HUES48 (cell line): ENCODE results near the gene YWHAE.
"Not testable (repeated sequence)": the region's sequence is repeated elsewhere in the genome, so short reads cannot be mapped to it uniquely, and the experiment has no call there.

Experiments used
- H3K27ac ChIP-seq: one replicate; pipeline ENCODE4 v1.7.0; 2013; ENCODE audit warnings: low read depth, low read length, inconsistent platforms
- H3K27me3 ChIP-seq: 2 replicates; pipeline ENCODE4 v1.6.1; 2013; ENCODE audit warnings: mild to moderate bottlenecking, low read length; ENCODE audit not compliant: control insufficient read depth, insufficient read depth
- H3K36me3 ChIP-seq: 2 replicates; pipeline ENCODE4 v1.6.1; 2013; ENCODE audit warnings: low read length; ENCODE audit not compliant: control insufficient read depth, insufficient read depth
- H3K4me1 ChIP-seq: 2 replicates; pipeline ENCODE4 v1.6.1; 2013; ENCODE audit warnings: mild to moderate bottlenecking, low read length; ENCODE audit not compliant: control insufficient read depth, insufficient read depth
- H3K4me3 ChIP-seq: 2 replicates; pipeline ENCODE4 v1.5.1; 2013; ENCODE audit warnings: mild to moderate bottlenecking, low read depth, low read length
- H3K9ac ChIP-seq: 2 replicates; pipeline ENCODE4 v1.6.1; 2013; ENCODE audit warnings: mild to moderate bottlenecking, low read depth, low read length, moderate library complexity
- H3K9me3 ChIP-seq: 2 replicates; pipeline ENCODE4 v1.6.1; 2013; ENCODE audit warnings: low read length; ENCODE audit not compliant: control insufficient read depth, insufficient read depth

YWHAE gene

DNA sequence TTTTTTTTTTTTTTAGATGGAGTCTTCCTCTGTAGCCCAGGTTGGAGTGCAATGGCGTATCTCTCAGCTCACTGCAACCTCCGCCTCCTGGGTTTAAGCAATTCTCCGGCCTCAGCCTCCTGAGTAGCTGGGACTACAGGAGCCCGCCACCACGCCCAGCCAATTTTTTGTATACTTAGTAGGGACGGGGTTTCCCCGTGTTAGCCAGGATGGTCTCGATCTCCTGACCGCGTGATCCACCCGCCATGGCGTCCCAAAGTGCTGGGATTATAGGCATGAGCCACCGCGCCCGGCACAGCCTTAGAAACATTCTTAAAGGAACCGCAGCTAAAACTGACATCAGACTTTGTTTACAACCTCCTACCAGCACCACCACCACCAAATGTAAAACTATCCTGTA is 47.5 kb downstream of the YWHAE start:
- not testable (repeated sequence) for H3K9ac ChIP-seq, H3K4me3 ChIP-seq, H3K4me1 ChIP-seq, H3K27ac ChIP-seq, H3K9me3 ChIP-seq, H3K27me3 ChIP-seq
- H3K36me3 ChIP-seq = peaks cover 81% of the 10 kb centered on the region

DNA sequence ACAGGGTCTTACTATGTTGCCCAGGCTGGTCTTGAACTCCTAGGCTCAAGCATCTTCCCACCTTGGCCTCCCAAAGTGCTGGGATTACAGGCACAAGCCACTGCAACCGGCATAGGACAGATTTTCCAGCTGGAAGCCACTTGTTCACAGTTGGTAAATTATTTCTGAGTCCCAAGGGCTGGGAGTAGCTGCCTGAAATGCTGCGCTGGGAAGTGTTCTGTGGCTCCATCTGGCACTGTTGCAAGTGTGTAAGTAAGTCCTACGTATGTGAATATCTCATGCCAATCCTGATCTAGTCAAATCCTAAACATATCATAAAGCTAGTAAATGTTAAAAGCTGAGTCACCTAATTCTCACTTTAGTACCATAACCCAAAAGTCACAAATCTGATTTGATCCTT is 48.1 kb downstream of the YWHAE start:
- H3K4me1 ChIP-seq = 0 out of 2 replicates have a peak, but pooled peaks cover 4% of the 10 kb centered on the region

DNA sequence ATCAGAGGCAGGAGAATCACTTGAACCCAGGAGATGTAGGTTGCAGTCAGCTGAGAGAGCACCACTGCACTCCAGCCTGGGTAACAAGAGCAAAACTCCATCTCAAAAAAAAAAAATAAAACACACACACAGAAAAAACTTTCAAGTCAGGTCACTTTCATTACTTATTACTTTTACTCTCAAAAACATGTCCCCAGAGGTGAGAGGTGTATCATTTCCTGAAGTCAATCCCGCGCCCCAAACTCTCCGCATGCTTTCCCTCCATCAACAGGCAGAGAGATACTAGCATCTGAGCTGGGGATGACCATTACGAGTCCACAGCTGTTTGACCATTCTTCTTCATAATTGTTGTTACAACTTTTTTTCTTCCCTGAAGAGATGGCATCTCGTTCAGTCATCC is 48.7 kb downstream of the YWHAE start:
- no peak overlapping the region for H3K27ac ChIP-seq
- peaks cover 6% of the 10 kb centered on the region; the same call in 1 of the 2 replicates for H3K4me1 ChIP-seq
- no peak overlapping the region for H3K4me3 ChIP-seq
- no peaks in the 10 kb centered on the region for H3K9me3 ChIP-seq
- H3K9ac ChIP-seq = no peak overlapping the region
- no peaks in the 10 kb centered on the region for H3K27me3 ChIP-seq
- H3K36me3 ChIP-seq = peaks cover 82% of the 10 kb centered on the region

More for the DNA sequence above, 48.1 kb downstream of the YWHAE start:
- Histone ChIP-seq H3K9me3 (no peaks in the 10 kb centered on the region), H3K27ac (no peak overlapping the region), H3K36me3 (peaks cover 82% of the 10 kb centered on the region), H3K9ac (no peak overlapping the region), H3K27me3 (no peaks in the 10 kb centered on the region), H3K4me3 (no peak overlapping the region)

DNA sequence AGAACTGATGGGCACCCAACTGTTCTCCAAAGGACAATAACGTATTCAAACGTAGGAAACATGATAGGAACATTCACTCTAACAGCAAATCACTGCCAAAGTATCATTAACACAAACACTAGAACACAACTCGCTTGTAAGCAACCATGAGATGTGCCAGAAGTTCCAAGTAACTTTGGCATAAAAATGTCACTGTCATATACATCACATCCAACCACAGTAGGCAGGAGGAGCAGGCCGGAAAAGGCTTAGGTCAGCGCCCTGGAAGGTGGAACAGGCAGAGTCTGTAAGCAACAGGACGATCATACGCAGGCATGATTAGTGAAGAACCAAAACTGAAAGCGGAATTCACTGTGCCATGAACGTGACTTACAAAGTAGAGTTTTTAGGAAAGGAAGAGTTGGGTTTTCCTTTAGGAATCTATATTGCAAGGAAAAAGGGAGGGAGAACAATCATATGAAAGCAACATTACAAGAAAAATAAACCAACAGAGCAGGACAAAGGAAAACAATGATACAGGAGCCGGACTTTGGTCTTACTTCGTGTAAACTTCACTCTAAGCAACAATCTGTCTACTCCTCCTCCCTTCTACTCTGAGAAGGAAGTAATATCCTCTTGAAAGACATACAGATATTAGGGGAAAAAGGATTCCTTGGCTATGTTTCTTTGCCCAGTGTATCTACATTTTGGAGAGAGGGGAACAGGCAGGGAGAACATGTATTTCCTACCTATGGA is 52.3 kb downstream of the YWHAE start:
- Histone ChIP-seq H3K27me3 (no peaks in the 10 kb centered on the region), H3K9ac (no peak overlapping the region), H3K4me3 (no peak overlapping the region), H3K4me1 (peaks cover 24% of the 10 kb centered on the region), H3K9me3 (no peaks in the 10 kb centered on the region), H3K36me3 (peaks cover 81% of the 10 kb centered on the region), H3K27ac (no peak overlapping the region)

DNA sequence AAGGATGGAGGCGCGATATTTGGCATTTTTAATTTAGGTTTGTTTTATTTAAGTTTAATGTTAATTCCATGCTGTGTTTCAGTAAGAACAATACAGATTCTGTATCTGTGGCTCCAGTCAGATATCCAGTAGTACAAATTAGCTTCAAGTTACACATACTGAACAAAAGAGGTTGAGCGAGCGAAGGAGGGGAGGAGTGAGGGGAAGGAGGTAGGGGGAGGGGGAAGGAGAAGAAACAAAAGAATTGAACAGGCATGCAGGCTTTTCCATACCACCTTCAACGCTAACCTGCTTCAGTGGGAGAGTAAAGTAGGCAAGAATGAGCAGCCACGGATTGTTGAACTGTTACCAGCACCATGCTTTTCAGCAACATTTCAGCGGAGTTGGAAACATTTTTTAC is 55.5 kb downstream of the YWHAE start:
- peaks cover 56% of the 10 kb centered on the region for H3K36me3 ChIP-seq

DNA sequence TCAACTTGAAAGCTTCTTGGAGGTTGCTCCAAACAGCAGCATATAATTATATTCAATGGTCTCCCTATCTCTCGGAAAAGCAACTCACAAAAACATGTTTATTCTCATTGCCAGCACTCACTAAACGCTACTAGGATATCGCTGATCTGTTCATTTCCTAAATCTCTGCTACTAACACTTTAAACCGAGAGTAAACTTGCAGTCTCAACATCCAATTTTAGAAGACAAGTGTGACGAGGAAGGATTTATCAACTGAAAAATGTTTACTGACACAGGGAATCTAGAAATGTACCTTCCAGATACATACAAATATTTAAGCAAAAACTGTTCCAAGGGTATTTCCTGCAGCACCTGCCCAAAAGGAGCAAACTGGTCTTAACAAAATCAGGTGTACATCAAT is 56.5 kb downstream of the YWHAE start:
- Histone ChIP-seq H3K27ac (no peak overlapping the region), H3K9ac (no peak overlapping the region), H3K4me1 (peaks cover 24% of the 10 kb centered on the region), H3K9me3 (no peaks in the 10 kb centered on the region), H3K36me3 (peaks cover 49% of the 10 kb centered on the region), H3K4me3 (no peak overlapping the region), H3K27me3 (no peaks in the 10 kb centered on the region)

More for the DNA sequence above, 55.5 kb downstream of the YWHAE start:
- Histone ChIP-seq H3K4me3 (no peak overlapping the region), H3K27me3 (no peaks in the 10 kb centered on the region), H3K9ac (no peak overlapping the region), H3K4me1 (peaks cover 24% of the 10 kb centered on the region), H3K9me3 (no peaks in the 10 kb centered on the region), H3K27ac (peak overlapping the region; percentile 35)

DNA sequence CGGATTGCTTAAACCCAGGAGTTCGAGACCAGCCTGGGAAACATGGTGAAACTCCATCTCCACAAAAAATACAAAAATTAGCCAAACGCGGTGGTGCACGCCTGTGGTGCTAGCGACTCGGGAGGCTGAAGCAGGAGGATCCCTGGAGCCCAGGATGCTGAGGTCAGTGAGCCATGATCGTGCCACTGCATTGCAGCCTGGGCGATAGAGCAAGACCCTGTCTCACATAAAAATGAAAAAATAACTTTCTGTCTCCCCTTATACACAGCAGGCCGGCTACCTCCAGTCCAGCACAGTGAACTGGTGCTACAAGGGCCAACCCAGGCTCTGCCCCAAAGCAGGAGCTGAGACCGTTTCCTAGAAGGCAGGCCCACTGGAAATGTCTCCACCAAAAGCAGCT is 59.7 kb downstream of the YWHAE start:
- Histone ChIP-seq H3K27me3 (no peaks in the 10 kb centered on the region), H3K4me1 (peaks cover 9% of the 10 kb centered on the region), H3K9me3 (no peaks in the 10 kb centered on the region), H3K9ac (no peak overlapping the region), H3K4me3 (no peak overlapping the region), H3K36me3 (peaks cover 22% of the 10 kb centered on the region), H3K27ac (no peak overlapping the region)

DNA sequence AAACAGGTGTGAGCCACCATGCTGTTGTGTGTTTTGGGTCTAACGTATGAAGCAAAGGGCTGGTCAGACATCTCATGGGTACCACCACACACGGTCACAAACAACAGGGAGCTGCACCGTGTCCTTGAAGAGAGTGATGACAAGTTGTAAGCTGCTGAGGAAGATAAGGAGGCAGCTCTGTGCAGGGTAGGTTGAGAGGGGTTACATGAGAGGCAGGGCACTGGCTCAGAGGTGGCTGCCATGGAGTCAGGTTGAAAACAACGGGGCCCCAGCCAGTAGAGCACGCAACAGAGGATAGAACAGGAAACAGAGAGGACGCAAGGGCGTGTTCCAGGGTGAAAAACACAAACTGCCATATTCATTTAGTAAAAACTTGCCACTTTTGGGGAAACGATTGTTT is 68.3 kb downstream of the YWHAE start:
- H3K36me3 ChIP-seq = no peaks in the 10 kb centered on the region
- no peak overlapping the region for H3K27ac ChIP-seq
- H3K9me3 ChIP-seq = no peaks in the 10 kb centered on the region
- H3K4me1 ChIP-seq = no peaks in the 10 kb centered on the region
- no peaks in the 10 kb centered on the region for H3K27me3 ChIP-seq
- no peak overlapping the region for H3K9ac ChIP-seq
- H3K4me3 ChIP-seq = no peak overlapping the region

DNA sequence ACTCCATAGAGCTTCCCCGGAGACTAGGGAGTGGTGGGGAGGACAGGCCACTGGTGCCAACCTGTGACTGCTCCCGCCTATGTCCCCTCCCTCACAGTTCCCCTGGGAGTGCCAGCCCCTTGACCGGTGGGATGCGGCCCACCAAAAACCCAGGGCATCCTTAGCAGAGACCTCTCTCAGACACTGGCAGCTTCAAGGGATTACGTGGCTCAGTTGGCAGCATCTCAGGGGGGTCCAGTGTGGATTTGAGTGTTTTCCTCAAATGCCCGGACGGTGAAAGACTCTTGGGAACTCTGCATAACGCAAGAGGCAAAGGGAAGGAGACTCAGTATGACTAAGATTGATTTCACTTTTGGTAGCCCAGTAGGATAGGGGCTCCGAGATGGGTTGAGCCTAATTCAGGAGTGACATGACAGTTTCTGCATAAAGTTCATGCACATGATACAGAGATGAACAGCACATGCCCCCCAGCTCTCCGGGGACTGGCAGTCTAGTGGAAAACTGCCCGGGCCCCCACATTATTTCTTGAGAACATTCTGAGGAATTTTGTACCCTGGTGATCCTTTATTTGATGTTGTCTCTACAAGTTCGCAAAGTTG is 70.2 kb downstream of the YWHAE start:
- H3K9me3 ChIP-seq = no peaks in the 10 kb centered on the region
- H3K27ac ChIP-seq = no peak overlapping the region
- H3K4me1 ChIP-seq = no peaks in the 10 kb centered on the region
- H3K27me3 ChIP-seq = no peaks in the 10 kb centered on the region
- H3K9ac ChIP-seq = no peak overlapping the region
- H3K4me3 ChIP-seq = no peak overlapping the region
- H3K36me3 ChIP-seq = no peaks in the 10 kb centered on the region

DNA sequence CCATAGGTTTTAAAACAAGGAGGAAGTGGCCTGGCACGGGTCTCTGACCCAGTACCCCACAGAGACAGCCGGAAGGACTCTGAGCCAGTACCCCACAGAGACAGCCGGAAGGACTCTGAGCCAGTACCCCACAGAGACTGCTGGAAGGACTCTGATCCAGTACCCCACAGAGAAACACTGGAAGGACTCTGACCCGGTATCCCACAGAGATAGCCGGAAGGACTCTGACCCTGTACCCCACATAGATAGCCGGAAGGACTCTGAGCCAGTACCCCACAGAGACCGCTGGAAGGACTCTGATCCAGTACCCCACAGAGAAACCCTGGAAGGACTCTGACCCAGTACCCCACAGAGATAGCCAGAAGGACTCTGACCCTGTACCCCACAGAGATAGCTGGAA is 71.6 kb downstream of the YWHAE start:
- Histone ChIP-seq H3K27me3 (no peaks in the 10 kb centered on the region), H3K4me1 (no peaks in the 10 kb centered on the region), H3K9ac (no peak overlapping the region), H3K9me3 (no peaks in the 10 kb centered on the region), H3K36me3 (no peaks in the 10 kb centered on the region), H3K27ac (no peak overlapping the region), H3K4me3 (no peak overlapping the region)

DNA sequence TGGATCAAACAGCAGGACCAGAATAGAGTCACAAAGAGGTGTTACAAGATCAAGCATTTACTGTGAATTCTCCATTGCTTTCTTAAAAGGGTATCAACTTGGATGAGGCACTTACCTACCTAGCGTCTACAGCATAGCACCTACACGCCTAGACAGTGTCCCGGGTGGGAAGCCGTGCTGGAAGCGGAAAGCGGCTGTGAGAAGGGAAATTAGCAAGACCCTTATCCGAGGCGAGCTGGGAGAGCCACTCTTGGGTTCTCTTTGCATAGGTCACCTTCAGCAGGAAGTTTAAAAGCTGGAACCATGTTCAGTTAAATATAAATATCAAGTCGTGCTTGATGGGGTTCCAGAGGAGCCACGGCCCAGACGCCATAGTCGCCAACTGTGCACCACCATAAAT is 74.3 kb downstream of the YWHAE start:
- Histone ChIP-seq H3K4me3 (no peak overlapping the region), H3K36me3 (no peaks in the 10 kb centered on the region), H3K27ac (no peak overlapping the region), H3K4me1 (no peaks in the 10 kb centered on the region), H3K27me3 (no peaks in the 10 kb centered on the region), H3K9me3 (no peaks in the 10 kb centered on the region), H3K9ac (no peak overlapping the region)
